Endodermal cell (in vitro differentiated cells): ENCODE results near the gene PACSIN1. TPM values are rescaled to one million over a fixed set of nuclear protein-coding genes. Genes with fewer than 3 reads are reported as not detected.

Experiments used
- DNase-seq: peaks from one replicate; pipeline ENCODE4 v3.0.0-alpha.2; 2017
- H3K27ac ChIP-seq: 2 replicates; pipeline ENCODE4 v1.5.1; 2013; ENCODE audit warnings: mild to moderate bottlenecking, low read depth, low read length, moderate library complexity
- H3K27me3 ChIP-seq: 2 replicates; pipeline ENCODE4 v1.6.1; 2013; ENCODE audit warnings: mild to moderate bottlenecking, low read length, moderate library complexity; ENCODE audit not compliant: insufficient read depth, control insufficient read depth, poor library complexity, severe bottlenecking
- H3K36me3 ChIP-seq: 2 replicates; pipeline ENCODE4 v1.7.0; 2013; ENCODE audit warnings: mild to moderate bottlenecking, low read length, moderate library complexity; ENCODE audit not compliant: control insufficient read depth, insufficient read depth
- H3K4me1 ChIP-seq: one replicate; pipeline ENCODE4 v1.7.0; 2013; ENCODE audit warnings: low read length; ENCODE audit not compliant: control insufficient read depth, insufficient read depth
- H3K4me3 ChIP-seq: 2 replicates; pipeline ENCODE4 v1.5.1; 2013; ENCODE audit warnings: mild to moderate bottlenecking, low read length, moderate library complexity
- H3K9ac ChIP-seq: 2 replicates; pipeline ENCODE4 v1.6.1; 2013; ENCODE audit warnings: mild to moderate bottlenecking, low read length, moderate library complexity; ENCODE audit not compliant: poor library complexity, severe bottlenecking; ENCODE audit errors: extremely low read depth
- H3K9me3 ChIP-seq: 2 replicates; pipeline ENCODE4 v1.6.1; 2013; ENCODE audit warnings: mild to moderate bottlenecking, low read length, moderate library complexity; ENCODE audit not compliant: control insufficient read depth
- H3K27ac Mint-ChIP-seq: 2 replicates; pipeline ENCODE4 v1.8.0; 2020; ENCODE audit warnings: mixed read lengths
- H3K27me3 Mint-ChIP-seq: 2 replicates; pipeline ENCODE4 v1.8.0; 2021; ENCODE audit warnings: mild to moderate bottlenecking, mixed read lengths; ENCODE audit not compliant: insufficient read depth
- H3K36me3 Mint-ChIP-seq: 2 replicates; pipeline ENCODE4 v1.8.0; 2020; ENCODE audit warnings: low read depth, mixed read lengths
- H3K4me1 Mint-ChIP-seq: 2 replicates; pipeline ENCODE4 v1.8.0; 2020; ENCODE audit warnings: mixed read lengths
- H3K4me3 Mint-ChIP-seq: 2 replicates; pipeline ENCODE4 v1.8.0; 2020; ENCODE audit warnings: mild to moderate bottlenecking, moderate library complexity, mixed read lengths
- H3K9me3 Mint-ChIP-seq: 2 replicates; pipeline ENCODE4 v1.8.0; 2020; ENCODE audit warnings: mild to moderate bottlenecking, mixed read lengths
- WGBS, 2 experiments: methylation state at CpG; one replicate each; pipeline versions ENCODE4 v1.1.5 to v1.1.7; 2013; ENCODE audit warnings: missing lambda C conversion rate in 2 of 2, mixed read lengths in 1 of 2; ENCODE audit not compliant: insufficient coverage in 1 of 2, insufficient read length in 1 of 2; 5-methylcytosine and 5-hydroxymethylcytosine counted together
- total RNA-seq, 2 donors: library from RNA; stranded (reverse); fragmentation: NEBNext Ultra II Directional in 1 of 2; extraction: Animal tissue kit (Norgen Biotek cat#: 25700) in 1 of 2; gene quantifications; 2 replicates in 1 of 2; 3 replicates in 1 of 2; pipeline ENCODE4 v1.2.1, GENCODE V29; 2021
- TF ChIP-seq, protein P1 (sequence below): fragments of 200-600 bp; sonication (generic); conservative IDR thresholded peaks from 2 replicates; pipeline ENCODE4 v1.5.0; 2021; ENCODE audit warnings: antibody characterized with exemption, mild to moderate bottlenecking

PACSIN1 gene
- total RNA-seq, 2 donors from 2014 or later, result 7.2 to 7.3 TPM

DNA sequence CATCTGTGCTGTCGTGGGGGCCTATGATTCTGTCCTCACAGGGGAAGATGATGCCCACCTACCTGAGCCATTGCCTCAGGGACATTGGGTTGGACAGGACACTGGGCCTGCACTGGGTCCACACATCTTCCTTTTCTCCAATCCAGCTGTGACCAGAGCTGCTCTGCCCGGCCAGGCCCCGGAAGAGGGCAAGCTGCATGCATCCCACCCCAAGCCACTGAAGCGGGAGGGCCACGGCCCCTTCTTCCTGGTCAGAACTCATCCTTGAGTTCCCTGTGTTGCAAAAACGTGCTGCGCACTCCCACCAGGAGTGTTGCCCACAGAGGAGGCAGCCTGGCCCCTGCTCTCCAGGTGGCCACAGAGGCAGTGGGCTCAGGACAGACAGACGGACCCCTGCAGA is 52.1 kb downstream of the PACSIN1 start:
- Mint-ChIP-seq H3K36me3 (no peaks in the 10 kb centered on the region), H3K4me3 (no peak overlapping the region), H3K9me3 (no peaks in the 10 kb centered on the region), H3K4me1 (peaks cover 27% of the 10 kb centered on the region), H3K27ac (no peak overlapping the region), H3K27me3 (peaks cover 48% of the 10 kb centered on the region)
- TF ChIP-seq, protein P1, sequence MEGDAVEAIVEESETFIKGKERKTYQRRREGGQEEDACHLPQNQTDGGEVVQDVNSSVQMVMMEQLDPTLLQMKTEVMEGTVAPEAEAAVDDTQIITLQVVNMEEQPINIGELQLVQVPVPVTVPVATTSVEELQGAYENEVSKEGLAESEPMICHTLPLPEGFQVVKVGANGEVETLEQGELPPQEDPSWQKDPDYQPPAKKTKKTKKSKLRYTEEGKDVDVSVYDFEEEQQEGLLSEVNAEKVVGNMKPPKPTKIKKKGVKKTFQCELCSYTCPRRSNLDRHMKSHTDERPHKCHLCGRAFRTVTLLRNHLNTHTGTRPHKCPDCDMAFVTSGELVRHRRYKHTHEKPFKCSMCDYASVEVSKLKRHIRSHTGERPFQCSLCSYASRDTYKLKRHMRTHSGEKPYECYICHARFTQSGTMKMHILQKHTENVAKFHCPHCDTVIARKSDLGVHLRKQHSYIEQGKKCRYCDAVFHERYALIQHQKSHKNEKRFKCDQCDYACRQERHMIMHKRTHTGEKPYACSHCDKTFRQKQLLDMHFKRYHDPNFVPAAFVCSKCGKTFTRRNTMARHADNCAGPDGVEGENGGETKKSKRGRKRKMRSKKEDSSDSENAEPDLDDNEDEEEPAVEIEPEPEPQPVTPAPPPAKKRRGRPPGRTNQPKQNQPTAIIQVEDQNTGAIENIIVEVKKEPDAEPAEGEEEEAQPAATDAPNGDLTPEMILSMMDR, result no peak
- WGBS, 2 experiments, result 83 to 84% methylated on average over 7 to 8 of the region's 8 CpGs
- Histone ChIP-seq H3K36me3 (no peaks in the 10 kb centered on the region), H3K9me3 (no peaks in the 10 kb centered on the region), H3K27me3 (peaks cover 32% of the 10 kb centered on the region), H3K4me3 (no peak overlapping the region), H3K4me1 (peaks cover 15% of the 10 kb centered on the region), H3K27ac (no peak overlapping the region), H3K9ac (no peak overlapping the region)
- DNase-seq, result peak; percentile 37

DNA sequence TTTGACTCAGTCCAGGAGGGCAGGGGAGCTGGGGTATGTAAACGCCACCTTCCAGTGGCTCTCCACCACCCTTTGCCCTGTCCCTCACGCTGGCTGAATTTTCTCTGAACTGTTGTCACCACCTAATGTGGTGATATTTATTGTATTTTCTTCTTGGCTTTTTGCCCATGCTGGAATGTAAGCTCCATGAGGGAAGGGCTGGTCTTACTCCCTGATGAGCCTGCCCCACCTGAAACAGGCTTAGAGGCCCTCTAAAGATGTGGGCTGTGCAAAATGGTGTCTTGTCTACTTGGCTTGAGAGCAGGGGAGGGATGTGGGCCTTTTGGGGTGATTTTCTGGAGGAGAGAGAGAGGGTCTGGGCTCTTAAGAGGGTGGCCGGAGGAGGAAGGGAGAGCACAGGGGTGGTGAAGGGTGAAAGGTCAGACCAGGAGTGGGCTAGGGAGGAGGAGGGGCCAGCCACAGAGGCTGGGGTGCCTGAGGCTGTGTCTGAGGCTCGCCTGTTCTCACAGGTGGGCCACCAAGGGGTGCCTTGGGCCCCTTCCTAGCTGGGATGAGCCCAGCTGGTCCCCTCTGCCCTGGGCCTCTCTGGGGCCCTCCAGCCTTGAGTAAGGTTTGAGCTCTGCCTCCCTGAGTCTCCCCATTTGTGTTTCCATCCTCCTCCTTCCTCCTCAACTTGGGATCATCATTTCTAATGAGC is 52.9 kb downstream of the PACSIN1 start:
- TF ChIP-seq, protein P1, result no peak
- H3K9me3 ChIP-seq, result no peaks in the 10 kb centered on the region

DNA sequence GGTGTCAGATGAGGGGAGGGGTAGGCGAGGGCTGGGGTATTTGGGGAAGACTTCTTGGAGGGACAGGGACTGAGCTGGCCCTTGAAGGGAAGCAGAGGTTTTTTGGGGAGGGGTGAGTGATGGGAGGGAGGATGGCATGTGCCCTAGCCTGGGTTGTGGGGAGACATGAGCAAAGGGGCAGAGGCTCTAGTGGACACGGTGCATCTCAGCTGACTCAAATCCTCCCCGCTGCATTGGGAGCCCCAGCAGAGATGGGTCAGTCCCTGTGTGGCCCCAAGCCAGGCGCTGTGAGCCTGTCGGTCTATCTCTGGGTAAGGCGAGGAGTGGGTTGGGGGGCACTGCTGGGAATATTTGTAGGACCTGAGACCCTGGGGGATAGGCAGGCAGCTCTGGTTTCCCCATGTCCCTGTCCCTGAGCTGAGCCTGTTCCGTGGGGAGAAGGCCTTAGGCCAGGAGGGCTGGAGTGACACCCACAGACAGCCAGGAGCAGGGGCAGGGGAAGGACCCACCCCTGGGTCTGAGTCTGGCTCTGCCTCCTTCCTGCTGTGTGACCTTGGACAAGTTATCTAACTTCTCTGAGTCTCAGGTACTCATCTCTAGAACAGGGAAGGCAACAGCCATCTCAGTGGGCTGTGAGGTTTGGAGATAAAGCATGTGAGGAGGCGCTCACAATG is 54.2 kb downstream of the PACSIN1 start:
- no peak overlapping the region for H3K4me3 ChIP-seq
- TF ChIP-seq, protein P1, result no peak
- no peaks in the 10 kb centered on the region for H3K9me3 ChIP-seq
- H3K27ac ChIP-seq, result no peak overlapping the region
- DNase-seq, result peak; percentile 36
- Mint-ChIP-seq H3K4me3 (no peak overlapping the region), H3K4me1 (peaks cover 10% of the 10 kb centered on the region), H3K36me3 (no peaks in the 10 kb centered on the region), H3K27me3 (peaks cover 29% of the 10 kb centered on the region), H3K9me3 (no peaks in the 10 kb centered on the region), H3K27ac (no peak overlapping the region)
- peaks cover 16% of the 10 kb centered on the region for H3K27me3 ChIP-seq
- H3K36me3 ChIP-seq, result no peaks in the 10 kb centered on the region
- 92 to 95% methylated on average over 4 to 8 of the region's 8 CpGs for WGBS, 2 experiments
- H3K9ac ChIP-seq, result no peak overlapping the region
- peaks cover 4% of the 10 kb centered on the region for H3K4me1 ChIP-seq

More for the DNA sequence above, 52.9 kb downstream of the PACSIN1 start:
- Mint-ChIP-seq H3K4me1 (peaks cover 19% of the 10 kb centered on the region), H3K27ac (no peak overlapping the region), H3K9me3 (no peaks in the 10 kb centered on the region), H3K27me3 (peaks cover 41% of the 10 kb centered on the region), H3K36me3 (no peaks in the 10 kb centered on the region), H3K4me3 (no peak overlapping the region)
- 92% methylated on average over 4 of the region's 4 CpGs; no CpG with 5 or more reads in 1 of the 2 experiments for WGBS, 2 experiments
- H3K4me3 ChIP-seq, result no peak overlapping the region
- peaks cover 29% of the 10 kb centered on the region for H3K27me3 ChIP-seq
- DNase-seq, result peak; percentile 27
- H3K27ac ChIP-seq, result no peak overlapping the region
- H3K9ac ChIP-seq, result no peak overlapping the region
- H3K36me3 ChIP-seq, result no peaks in the 10 kb centered on the region
- peaks cover 8% of the 10 kb centered on the region for H3K4me1 ChIP-seq
